CD4-positive, alpha-beta T cell treated with Interleukin-2 at 100 ng/mL for 4 hours (primary cell): ENCODE results near the gene ARIH2.
"Not testable (repeated sequence)": the region's sequence is repeated elsewhere in the genome, so short reads cannot be mapped to it uniquely, and the experiment has no call there.

Experiments used
- DNase-seq: peaks from one replicate; pipeline ENCODE4 v3.0.0-alpha.2; 2020; ENCODE audit warnings: low spot score

Gene ARIH2

DNA sequence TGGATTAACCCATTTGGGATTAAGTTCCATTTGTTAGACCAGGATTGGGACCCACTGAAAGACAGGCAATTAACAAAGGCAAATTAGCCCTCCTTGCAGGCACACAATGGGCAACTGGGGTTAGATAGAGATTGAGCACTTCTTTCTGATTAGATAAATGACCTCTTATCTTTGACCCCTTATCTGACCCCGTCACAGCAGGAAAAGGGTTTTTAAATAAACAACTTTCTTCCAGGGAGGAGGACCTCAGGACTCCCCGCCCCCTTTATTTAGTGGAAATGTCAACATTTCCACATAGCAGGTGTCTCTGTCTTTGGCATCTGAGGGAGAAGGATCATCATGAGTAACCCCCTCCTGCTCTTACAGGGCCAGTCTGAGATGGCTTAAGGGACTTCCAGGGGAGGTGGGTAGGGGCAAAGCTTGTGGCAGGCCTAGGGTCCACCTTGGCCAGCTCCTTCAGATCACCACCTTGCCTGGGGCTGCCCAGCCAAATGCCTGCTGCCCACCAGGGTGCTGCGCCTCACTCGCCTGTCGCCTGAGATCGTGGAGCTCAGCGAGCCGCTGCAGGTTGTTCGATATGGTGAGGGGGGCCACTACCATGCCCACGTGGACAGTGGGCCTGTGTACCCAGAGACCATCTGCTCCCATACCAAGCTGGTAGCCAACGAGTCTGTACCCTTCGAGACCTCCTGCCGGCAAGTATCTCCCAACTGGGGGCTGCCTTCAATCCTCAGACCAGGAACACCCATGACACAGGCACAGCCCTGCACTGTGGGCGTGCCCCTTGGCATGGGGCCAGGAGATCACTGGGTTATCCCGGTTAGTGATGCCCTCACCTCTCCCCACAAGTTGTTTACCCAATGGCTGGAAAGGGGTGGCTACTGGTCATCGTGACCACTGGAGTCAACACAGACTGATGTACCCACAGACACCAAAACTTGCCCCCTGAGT, 86.0 kb downstream of the ARIH2 start:
- DNase-seq, result no peak

DNA sequence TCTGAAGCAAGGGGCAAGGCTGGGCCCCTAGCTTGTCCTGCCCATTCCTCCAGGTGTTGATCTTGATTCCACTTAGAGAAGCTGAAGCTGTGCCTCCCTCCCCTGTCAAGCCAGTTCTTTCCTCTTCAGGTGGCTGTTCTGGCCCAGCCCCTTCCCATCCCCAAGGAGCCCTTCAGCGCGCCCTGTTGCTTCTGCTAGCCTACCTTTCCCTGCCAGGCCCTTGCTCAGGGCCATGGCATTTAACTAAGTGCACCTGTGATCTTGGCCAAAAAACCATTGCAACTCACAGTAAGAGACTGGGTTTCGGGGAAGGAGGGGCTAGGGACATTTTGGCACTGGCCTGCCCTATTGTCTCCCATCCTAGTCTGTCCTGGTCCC, 86.7 kb downstream of the ARIH2 start:
- DNase-seq, result no peak

DNA sequence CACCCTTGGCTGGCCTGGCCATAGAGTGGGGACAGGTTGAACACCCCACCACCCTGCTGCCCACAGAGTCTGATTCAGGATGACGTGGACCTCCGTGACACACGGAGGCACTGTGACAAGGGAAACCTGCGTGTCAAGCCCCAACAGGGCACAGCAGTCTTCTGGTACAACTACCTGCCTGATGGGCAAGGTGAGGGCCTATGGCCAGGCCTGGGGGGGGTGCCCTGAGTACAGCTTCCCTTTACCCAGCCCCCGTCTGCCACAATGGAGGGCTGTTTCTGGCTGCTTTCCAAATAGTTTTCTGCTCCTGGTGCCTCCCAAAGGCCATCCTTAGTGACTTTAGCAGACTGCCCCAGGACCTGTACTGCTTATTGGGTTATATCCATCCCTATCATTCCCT, 87.4 kb downstream of the ARIH2 start:
- no peak for DNase-seq

DNA sequence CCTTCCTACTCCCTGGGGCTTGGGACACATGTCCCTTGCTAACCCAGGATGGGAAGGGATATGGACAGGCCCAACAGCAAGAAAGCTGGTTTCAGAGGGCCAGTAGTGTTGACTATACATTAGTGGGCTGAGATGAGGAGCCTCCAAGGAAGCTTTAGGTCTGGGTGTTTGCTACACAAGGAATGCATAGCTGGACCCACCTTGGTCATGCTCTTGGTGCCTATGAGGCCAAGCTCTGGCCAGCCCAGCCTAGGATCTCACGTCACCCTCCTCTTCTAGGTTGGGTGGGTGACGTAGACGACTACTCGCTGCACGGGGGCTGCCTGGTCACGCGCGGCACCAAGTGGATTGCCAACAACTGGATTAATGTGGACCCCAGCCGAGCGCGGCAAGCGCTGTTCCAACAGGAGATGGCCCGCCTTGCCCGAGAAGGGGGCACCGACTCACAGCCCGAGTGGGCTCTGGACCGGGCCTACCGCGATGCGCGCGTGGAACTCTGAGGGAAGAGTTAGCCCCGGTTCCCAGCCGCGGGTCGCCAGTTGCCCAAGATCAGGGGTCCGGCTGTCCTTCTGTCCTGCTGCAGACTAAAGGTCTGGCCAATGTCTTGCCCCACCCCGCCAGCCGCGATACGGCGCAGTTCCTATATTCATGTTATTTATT, 87.9 kb downstream of the ARIH2 start:
- no peak for DNase-seq

DNA sequence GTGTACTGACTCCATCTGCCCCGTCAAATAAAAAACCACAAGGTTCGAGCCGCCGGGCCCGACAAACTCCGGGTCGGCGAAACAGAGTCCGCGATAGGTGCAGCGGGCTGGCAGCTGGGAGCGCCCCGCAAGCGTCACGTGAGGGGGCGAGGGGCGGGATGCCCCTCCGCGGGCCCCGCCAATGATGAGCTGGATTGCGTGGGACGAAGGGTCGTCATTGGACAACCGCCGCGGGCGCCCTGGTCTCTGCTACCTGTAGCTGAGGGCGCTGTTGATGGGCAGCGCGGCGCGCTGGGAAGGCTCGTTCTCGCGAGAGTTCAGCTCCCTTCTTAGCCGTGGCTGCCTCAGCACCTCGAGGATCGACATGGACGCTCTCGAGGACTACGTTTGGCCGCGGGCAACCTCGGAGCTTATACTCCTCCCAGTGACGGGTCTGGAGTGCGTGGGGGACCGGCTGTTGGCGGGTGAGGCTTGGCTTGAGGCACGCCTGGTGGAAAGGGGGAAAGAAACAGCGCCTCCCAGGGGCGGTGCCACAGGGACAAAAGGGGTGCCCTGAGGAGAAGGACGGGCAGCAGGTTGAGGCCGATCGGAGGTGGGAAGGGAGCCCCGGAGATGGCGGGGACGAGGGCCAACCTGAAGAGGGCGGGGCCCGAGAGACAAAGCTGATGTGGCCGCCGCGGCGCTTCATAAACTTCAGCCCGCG, 88.6 kb downstream of the ARIH2 start, which contains the start of gene WDR6:
TSS of gene WDR6 (plus strand) at position 324 of the 703 bp plus-strand sequence. CDS start at position 365, 41 bp downstream.
- peak; percentile 98 for DNase-seq

DNA sequence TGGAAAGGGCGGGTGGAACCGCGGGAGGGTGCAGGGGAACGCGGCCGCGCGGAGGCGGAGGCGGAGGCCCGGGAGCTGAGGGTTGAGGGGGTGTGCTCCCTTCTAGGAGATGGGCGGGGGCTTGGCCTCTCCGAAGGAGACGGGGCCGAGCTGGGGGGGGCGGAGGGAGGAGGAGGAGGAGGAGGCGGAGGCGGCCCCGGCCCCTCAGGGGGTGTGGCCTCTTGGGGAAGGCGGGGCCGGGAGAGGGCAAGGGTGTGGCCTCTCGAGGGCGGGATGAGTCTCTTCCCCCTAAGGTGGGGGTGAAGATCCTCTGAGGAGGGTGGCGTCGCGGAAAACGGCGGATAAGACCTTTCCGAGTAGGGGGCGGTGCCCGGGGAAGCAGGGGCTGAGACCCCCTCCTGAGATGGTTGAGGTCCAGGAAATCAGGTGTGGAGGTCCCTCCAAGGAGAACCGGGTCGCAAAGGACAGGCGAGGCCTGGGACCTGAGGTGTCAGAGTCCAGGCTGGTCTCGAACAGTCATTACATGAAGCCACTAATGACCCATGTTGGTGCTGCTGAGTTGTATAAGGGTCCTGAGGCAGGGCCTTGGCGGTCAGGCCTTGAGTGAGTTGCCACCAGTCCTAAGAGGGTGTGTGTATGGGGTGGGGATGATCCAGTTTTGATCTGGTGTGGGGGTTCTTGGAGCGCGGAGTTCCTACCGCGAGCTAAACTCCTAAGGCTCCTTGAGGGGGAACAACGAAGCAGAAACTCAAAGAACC, 89.3 kb downstream of the ARIH2 start:
- DNase-seq, result peak; percentile 92

DNA sequence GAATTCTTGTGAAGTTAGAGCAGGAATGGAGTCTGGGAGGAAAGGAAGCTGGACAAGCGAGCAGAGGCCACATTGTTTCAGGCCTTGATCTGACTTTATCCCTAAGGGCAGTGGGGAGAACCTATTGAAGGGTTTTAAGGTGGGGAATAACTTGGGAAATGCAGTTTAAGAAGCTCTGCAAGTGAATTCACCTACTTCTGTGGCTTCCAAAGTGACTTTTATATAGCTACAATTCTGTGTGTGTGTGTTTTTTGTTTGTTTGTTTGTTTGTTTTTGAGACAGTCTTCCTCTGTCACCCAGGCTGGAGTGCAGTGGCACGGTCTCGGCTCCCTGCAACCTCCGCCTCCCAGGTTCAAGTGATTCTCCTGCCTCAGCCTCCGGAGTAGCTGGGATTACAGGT, 90.0 kb downstream of the ARIH2 start:
- DNase-seq, result not testable (repeated sequence)

DNA sequence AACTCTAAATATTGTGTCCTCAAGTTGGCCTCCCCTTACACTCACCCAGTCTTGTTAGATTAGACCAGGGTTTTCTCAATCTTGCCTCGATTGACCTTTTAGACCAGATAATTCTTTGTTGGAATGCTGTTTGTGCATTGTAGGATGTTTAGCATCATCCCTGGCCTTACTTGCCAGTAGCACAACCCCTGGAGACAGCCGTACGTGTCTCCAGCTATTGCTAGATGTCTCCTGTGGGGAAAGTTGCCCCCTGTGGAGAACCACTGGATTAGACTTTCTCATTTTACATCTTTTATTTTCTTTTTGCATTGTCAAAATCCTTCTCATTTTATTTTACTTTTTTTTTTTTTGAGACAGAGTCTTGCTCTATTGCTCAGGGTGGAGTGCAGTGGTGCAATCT, 90.8 kb downstream of the ARIH2 start:
- DNase-seq, result no peak

DNA sequence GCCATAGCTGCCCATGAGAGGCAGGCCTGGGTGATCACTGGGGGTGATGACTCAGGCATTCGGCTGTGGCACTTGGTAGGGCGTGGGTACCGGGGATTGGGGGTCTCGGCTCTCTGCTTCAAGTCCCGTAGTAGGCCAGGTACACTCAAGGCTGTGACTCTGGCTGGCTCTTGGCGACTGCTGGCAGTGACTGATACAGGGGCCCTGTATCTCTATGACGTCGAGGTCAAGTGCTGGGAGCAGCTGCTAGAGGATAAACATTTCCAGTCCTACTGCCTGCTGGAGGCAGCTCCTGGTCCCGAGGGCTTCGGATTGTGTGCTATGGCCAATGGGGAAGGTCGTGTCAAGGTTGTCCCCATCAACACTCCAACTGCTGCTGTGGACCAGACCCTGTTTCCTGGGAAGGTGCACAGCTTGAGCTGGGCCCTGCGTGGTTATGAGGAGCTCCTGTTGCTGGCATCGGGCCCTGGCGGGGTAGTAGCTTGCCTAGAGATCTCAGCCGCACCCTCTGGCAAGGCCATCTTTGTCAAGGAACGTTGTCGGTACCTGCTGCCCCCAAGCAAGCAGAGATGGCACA, 93.9 kb downstream of the ARIH2 start:
- DNase-seq, result no peak

DNA sequence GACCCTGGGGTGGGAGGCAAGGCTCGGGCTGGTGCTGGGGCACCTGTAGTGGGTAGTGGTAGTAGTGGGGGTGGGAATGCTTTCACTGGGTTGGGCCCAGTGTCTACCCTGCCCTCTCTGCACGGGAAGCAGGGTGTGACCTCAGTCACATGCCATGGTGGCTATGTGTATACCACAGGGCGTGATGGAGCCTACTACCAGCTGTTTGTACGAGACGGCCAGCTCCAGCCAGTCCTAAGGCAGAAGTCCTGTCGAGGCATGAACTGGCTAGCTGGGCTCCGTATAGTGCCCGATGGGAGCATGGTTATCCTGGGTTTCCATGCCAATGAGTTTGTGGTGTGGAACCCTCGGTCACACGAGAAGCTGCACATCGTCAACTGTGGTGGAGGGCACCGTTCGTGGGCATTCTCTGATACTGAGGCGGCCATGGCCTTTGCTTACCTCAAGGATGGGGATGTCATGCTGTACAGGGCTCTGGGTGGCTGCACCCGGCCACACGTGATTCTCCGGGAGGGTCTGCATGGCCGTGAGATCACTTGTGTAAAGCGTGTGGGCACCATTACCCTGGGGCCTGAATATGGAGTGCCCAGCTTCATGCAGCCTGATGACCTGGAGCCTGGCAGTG, 94.6 kb downstream of the ARIH2 start:
- DNase-seq, result no peak

DNA sequence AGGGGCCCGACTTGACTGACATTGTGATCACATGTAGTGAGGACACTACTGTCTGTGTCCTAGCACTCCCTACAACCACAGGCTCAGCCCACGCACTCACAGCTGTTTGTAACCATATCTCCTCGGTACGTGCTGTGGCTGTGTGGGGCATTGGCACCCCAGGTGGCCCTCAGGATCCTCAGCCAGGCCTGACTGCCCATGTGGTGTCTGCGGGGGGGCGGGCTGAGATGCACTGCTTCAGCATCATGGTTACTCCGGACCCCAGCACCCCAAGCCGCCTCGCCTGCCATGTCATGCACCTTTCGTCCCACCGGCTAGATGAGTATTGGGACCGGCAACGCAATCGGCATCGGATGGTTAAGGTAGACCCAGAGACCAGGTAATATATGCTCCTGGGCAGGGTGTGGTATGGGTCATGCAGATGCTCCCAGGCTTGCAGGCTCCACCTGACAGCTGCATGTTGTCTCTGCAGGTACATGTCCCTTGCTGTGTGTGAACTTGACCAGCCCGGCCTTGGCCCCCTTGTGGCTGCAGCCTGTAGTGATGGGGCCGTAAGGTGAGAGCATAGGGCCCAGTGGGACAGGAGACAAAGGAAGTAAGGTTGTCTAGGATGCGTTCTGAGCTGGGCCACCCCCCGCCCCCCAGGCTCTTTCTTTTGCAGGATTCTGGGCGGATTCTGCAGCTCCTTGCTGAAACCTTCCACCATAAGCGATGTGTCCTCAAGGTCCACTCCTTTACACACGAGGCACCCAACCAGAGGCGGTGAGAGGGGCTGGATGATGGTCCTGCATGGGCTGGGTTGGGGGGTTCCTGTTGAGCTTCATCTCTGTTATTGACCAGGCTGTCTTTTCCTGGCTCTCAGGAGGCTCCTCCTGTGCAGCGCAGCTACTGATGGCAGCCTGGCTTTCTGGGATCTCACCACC, 95.4 kb downstream of the ARIH2 start:
- peak; percentile 58 for DNase-seq

DNA sequence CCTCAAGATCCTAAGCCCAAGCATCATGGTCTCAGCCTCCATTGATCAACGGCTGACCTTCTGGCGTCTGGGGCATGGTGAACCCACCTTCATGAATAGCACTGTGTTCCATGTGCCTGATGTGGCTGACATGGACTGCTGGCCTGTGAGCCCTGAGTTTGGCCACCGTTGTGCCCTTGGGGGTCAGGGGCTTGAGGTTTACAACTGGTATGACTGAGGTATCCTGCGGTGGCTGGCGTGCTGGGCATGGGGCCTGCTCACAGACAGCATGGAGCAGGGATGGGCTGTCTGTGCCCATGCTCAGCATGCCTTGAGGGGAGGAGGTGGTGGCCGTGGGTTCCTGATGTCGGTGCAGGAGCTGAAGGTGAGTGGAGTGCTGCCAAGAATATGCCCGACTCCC, 96.4 kb downstream of the ARIH2 start:
- DNase-seq, result no peak

DNA sequence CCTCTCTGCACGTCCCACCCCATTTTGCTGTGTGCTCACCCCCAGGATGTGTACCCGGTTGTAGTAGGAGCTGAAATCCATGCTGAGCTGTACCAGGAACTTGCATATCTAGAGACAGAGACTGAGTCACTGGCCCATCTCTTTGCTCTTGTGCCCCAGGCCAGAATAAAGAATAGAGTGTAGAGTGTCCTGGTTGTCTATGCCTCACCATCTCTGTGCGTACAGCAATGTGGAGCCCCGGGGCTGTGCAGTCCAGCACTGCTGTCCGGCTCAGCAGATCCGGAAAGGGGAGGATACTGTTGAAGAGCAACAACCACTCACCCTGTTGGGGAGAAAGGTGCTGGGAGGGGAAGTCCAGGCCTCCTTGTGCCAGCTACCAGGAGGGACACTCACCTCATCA, 97.1 kb downstream of the ARIH2 start:
- no peak for DNase-seq

DNA sequence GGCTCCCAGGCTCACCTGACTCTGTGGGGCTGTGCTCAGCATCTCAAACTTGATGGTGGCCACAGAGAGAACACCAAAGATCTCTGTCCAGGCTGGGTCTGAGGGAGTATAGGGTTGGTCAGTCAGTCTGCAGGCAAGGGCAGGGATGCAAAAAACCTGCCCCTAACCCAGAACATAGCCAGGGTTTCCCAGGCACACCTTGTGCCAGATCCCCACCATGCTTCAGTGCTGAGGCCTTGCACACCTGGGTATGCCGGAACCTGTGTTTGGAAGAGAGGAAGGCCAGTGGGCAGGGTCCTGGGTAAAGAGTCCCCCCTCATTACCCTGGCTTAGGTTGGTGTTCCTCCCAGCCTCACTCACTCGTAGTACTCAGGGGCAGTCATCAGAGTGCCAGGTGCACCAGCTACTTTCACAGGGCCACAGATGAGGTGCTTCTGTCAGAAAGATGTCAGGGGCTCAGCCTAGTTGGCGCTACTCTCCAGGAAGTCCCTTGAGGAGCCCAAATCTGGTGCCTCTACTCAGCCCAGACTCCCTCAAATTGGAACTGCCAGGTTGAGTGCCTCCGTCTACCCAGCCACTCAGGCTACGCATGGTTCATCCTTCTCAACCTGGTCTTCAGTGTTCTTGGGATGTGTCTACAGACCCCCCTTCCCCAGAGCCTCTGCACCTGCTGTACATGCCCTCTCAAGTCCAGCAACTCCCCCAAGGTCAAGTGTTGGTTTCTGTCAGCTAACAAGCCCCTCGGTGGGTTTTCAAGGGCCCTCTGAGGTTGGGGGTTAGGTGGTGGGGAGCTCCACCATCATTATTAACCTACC, 98.0 kb downstream of the ARIH2 start:
- DNase-seq, result no peak

DNA sequence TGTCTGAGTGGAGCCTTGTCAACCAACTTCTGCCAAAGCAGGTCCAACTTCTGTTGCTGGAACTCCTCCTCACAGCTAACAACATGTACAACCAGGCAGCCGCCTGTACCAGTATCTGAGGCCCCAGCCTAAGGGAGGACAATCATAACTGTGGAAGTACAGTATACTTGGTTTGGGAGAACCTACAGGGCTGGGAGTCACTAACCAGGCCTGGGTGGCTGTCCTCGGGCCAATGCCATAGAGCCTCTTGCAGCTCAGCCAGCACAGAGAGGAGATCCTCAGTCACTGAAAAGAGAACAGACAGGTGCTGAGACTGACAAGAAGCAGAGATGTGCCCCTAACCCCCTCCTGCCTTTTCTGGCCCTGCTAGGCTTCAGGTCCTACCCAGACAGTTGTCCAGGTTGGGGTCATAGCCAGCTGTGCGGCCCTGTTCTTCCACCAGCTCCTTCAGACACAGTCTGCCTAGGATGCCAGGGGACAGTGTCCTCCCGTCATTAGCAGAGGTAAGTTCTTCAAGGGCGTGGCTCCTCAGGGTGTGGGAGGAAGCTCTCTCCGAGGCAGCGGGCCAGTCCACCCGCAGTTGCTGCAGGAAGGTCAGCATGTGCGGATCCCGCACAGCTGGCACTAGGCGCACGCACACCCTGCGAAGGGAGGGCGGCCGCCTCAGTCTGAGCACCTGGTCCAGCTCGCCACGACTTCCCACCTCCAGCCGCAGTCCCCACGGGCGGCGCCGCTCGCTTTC, 98.8 kb downstream of the ARIH2 start:
- DNase-seq, result no peak

DNA sequence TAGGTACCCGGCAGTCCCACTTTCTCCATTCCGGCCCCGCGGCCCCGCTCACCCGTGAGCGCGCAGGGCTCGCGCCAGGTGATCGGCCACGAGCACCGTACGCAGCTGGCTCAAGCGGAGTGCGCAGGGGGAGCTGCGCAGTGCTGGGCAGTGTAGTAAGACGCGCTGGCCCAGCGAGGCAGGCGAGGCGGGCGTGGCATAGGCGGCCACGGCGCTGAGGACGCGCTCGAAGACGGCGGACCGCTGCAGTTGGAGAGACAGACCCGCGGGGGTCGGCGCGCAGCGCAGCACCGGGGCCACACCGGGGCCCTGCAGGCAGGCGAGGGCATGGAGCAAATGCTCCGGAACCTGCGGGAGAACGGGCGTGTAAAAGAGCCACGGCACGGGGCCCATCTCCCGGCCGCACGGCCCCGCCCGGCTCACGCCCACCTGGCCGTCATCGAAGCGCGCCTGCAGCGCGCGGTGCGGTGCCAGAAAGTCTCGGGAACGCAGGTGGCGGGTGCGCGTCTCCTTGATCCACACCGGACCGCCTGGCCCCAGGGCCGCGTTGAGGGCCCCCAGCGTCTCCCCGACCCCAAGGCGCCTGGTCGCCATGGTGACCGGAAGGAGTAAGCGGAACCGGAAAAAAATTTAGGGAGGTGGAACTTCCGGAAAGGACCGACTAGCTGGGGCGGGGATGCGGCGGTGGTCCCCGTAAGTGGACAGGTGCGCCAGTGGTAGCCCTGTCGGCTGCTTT, 99.5 kb downstream of the ARIH2 start, which contains the start of gene DALRD3:
TSS of gene DALRD3 (minus strand) at position 610 of the 736 bp plus-strand sequence. CDS start at position 594, 16 bp downstream.
- DNase-seq, result peak; percentile 58

DNA sequence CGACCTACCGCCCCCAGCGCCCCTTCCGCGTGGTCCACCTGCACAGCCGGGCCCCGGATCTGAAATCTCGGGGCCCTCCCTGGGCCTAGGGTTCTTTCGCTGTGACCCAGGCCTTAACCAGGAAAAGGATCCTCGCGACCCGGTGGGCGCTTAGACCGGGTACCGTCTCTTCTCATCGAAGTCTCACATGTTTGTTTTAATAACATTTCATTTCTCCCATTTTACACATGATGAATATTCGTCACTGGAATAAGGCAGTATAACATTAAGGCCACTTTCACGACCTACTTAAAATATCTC, 100.0 kb downstream of the ARIH2 start:
- no peak for DNase-seq

DNA sequence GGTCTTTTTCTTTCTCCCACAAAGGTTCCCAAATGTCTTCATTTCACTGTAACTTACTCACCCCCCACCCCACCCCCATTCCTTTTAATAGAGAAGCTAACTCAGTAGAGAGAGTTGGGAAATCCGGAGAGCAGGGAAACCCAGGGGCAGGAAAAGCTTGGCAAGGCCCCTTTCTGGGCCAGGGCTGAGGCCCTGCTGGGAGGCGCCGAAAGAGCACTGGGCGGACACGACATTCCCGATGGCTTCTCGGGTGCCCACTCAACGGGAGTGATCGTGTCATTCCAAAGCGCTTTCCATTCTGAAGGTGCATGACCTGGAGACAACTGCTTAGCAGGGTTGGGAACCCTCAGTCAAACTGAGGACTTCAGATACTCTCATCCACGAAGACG, 101.3 kb downstream of the ARIH2 start:
- no peak for DNase-seq
